ENCODE results near the gene IMPDH1. TPM values are rescaled to one million over a fixed set of nuclear protein-coding genes. Genes with fewer than 3 reads are reported as not detected.

The IMPDH1 gene
- total and polyA plus RNA-seq, 2 experiments from 2014 or later = 34.7 to 70.5 TPM

- Histone ChIP-seq H3K27me3 (peaks cover 72% of the 10 kb centered on the region), H3K79me2 (no peaks in the 10 kb centered on the region), H3K4me3 (no peak overlapping the region), H3K9me3 (ENCODE audit: low read depth) (no peaks in the 10 kb centered on the region), H4K20me1 (ENCODE audit: insufficient read depth, poor library complexity, severe bottlenecking) (no peaks in the 10 kb centered on the region), H2AFZ (no peak overlapping the region), H3K9me2 (replicated peaks; ENCODE audit: insufficient read depth) (no peaks in the 10 kb centered on the region), H3K4me2 (no peak overlapping the region), H3K27ac (no peak overlapping the region), H3K4me1 (ENCODE audit: insufficient read depth) (peaks cover 13% of the 10 kb centered on the region), H3K36me3 (replicated peaks; ENCODE audit: insufficient read depth, low read depth) (no peaks in the 10 kb centered on the region)
- no peak for DNase-seq (ENCODE audit: low spot score)
- no peak for TF ChIP-seq EZH2phosphoT487 (IDR thresholded peaks at IDR 0.05; ENCODE audit: low read depth, severe bottlenecking, unreplicated experiment)
- no peak for TF ChIP-seq EZH2 (IDR thresholded peaks at IDR 0.05; ENCODE audit: borderline replicate concordance)
- no peak for TF ChIP-seq CTCF (IDR thresholded peaks at IDR 0.05; ENCODE audit: poor library complexity)
- WGBS (ENCODE audit: low lambda C conversion rate, missing lambda C conversion rate) = 69% methylated on average over 4 of the region's 4 CpGs
These were observed 45.5 kb downstream of the IMPDH1 start for GRCh38 chr7:128364166-128364870.

- Histone ChIP-seq H3K36me3 (replicated peaks; ENCODE audit: insufficient read depth, low read depth) (no peaks in the 10 kb centered on the region), H3K4me3 (no peak overlapping the region), H3K4me2 (no peak overlapping the region), H3K4me1 (ENCODE audit: insufficient read depth) (peaks cover 13% of the 10 kb centered on the region), H3K27ac (no peak overlapping the region), H4K20me1 (ENCODE audit: insufficient read depth, poor library complexity, severe bottlenecking) (no peaks in the 10 kb centered on the region), H3K27me3 (peaks cover 72% of the 10 kb centered on the region), H2AFZ (no peak overlapping the region), H3K9me2 (replicated peaks; ENCODE audit: insufficient read depth) (no peaks in the 10 kb centered on the region), H3K79me2 (no peaks in the 10 kb centered on the region), H3K9me3 (ENCODE audit: low read depth) (no peaks in the 10 kb centered on the region)
- DNase-seq (ENCODE audit: low spot score) = no peak
- 72% methylated on average over 6 of the region's 6 CpGs for WGBS (ENCODE audit: low lambda C conversion rate, missing lambda C conversion rate)
- TF ChIP-seq EZH2 (IDR thresholded peaks at IDR 0.05; ENCODE audit: borderline replicate concordance) (no peak), CTCF (IDR thresholded peaks at IDR 0.05; ENCODE audit: poor library complexity) (no peak), EZH2phosphoT487 (IDR thresholded peaks at IDR 0.05; ENCODE audit: low read depth, severe bottlenecking, unreplicated experiment) (no peak)
These were observed 46.5 kb downstream of the IMPDH1 start for GRCh38 chr7:128363261-128363721.

GRCh38 chr7:128362670-128363069, 47.1 kb downstream of the IMPDH1 start:
- no peak overlapping the region for H3K4me3 ChIP-seq
- TF ChIP-seq CTCF (IDR thresholded peaks at IDR 0.05; ENCODE audit: poor library complexity) = no peak
- no peak for TF ChIP-seq EZH2 (IDR thresholded peaks at IDR 0.05; ENCODE audit: borderline replicate concordance)
- no peak for TF ChIP-seq EZH2phosphoT487 (IDR thresholded peaks at IDR 0.05; ENCODE audit: low read depth, severe bottlenecking, unreplicated experiment)
- H3K4me2 ChIP-seq = no peak overlapping the region
- H3K79me2 ChIP-seq = no peaks in the 10 kb centered on the region
- no peak overlapping the region for H3K27ac ChIP-seq
- H3K9me2 ChIP-seq (replicated peaks; ENCODE audit: insufficient read depth) = no peaks in the 10 kb centered on the region
- H3K27me3 ChIP-seq = peaks cover 72% of the 10 kb centered on the region
- no peak for DNase-seq (ENCODE audit: low spot score)
- peaks cover 13% of the 10 kb centered on the region for H3K4me1 ChIP-seq (ENCODE audit: insufficient read depth)
- 86% methylated on average over 4 of the region's 4 CpGs for WGBS (ENCODE audit: low lambda C conversion rate, missing lambda C conversion rate)
- no peaks in the 10 kb centered on the region for H3K9me3 ChIP-seq (ENCODE audit: low read depth)
- no peaks in the 10 kb centered on the region for H4K20me1 ChIP-seq (ENCODE audit: insufficient read depth, poor library complexity, severe bottlenecking)
- no peak overlapping the region for H2AFZ ChIP-seq
- no peaks in the 10 kb centered on the region for H3K36me3 ChIP-seq (replicated peaks; ENCODE audit: insufficient read depth, low read depth)
